GF-D8 (cell line): ENCODE data around the gene PHYHIPL.

Experiments used
- DNase-seq: peaks from one replicate; lab custom pipeline; 2025; lab: John Stamatoyannopoulos, UW

Gene PHYHIPL

GRCh38 chr10:59257224-59257623, 80.8 kb downstream of the PHYHIPL start:
- DNase-seq = no peak

GRCh38 chr10:59258890-59259289, 82.4 kb downstream of the PHYHIPL start:
- no peak for DNase-seq

DNA sequence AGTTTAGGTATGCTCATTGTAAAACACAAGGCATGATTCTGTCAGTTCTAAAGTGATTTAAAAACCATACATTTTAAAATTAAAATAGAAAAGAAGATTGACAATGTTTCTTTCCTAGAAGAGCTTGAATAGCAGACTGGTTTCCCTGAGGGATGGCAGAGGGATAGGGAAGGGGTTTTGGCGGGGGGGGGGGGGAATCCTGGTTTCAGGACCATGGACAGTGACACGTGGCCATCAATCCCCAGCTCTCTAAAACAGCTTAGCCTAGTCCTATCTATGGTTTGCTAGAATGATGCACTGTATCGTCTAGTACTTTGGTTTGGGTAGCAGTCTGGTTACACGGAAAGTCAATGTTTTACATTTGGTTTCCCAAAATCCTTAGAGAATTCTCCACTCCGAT, 88.7 kb downstream of the PHYHIPL start:
- DNase-seq = no peak

DNA sequence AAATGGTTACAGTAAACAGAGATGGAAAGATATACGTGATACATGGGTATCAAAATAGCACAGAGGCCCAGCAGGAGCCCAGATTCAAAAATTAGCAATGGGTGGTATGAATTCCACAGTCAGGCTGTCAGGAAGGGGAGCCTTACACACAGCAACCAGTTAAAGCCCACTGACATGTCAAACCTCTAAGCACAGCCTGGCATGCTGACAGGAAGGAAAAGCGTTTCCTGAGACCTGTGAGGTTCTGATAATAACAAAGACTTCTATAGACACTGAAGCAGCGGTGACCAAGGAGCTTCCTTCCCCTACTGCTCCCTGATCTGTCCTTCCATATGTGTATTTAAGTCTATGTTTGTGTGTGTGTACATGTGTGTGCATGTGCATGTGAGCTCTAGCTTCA, 89.9 kb downstream of the PHYHIPL start:
- no peak for DNase-seq

GRCh38 chr10:59268460-59268859, 92.0 kb downstream of the PHYHIPL start:
- no peak for DNase-seq

GRCh38 chr10:59269651-59270050, 93.2 kb downstream of the PHYHIPL start:
- DNase-seq = no peak

GRCh38 chr10:59270492-59270891, 94.0 kb downstream of the PHYHIPL start:
- DNase-seq = no peak

DNA sequence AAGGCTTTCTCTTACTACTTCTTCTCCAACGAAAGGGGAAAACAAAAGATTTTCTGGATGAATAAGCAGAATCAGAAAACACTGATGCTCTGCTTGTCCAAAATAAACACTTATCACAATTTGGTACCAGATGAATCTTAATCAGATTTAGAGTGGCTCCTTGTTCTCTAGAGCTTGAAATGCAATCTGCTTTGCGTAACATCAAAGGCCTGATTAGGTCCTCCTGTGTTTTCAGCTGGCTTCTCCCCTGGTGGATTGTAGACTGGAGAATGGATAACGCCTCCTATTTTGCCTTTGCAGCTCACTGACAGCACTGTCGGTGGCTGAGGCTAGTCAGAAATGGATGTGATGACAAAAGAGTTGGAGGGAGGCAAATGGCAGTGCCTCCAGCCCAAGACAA, 94.7 kb downstream of the PHYHIPL start:
- no peak for DNase-seq

GRCh38 chr10:59272061-59272460, 95.6 kb downstream of the PHYHIPL start:
- DNase-seq = no peak

DNA sequence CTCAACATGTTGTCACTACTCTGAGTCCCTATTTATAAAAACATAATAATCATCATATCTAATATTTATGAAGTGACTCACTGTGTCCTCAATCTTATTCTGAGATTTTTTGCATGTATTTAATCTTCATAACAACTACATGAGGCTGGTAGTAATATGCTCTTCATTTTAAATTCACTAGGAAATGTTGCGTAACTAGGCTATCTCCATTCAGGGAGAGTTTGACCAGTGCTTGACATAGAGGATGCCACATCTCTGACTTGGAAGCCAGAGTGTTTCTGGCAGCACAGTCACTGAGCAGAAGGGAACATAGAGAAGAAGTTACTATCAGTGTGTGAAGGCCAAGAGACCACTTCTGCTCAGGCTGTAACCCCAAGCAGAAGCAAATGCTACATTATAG, 97.0 kb downstream of the PHYHIPL start:
- no peak for DNase-seq

GRCh38 chr10:59276133-59276532, 99.7 kb downstream of the PHYHIPL start:
- DNase-seq = no peak

- DNase-seq = no peak
Observed at GRCh38 chr10:59276919-59277318, 100.5 kb downstream of the PHYHIPL start.

DNA sequence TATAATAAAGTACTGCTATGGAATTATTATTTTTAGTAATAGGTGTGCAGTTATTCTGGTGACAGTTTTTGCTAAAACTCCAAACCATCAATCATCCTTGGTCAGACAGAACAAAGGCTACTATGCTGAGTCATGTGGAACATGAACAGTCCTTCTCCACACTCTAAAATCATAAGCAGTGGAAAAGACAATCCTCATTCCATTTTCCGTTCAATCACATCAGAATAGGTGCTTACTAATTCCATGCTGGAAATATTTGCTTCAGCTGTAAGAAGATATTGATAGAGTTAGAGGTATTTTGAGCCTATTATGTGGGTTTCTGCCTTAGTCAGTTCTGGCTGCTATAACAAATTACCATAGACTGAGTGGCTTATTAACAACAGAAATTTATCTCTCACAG, 103.0 kb downstream of the PHYHIPL start:
- DNase-seq = no peak

- DNase-seq = no peak
Observed at GRCh38 chr10:59279991-59280505, 103.6 kb downstream of the PHYHIPL start.

GRCh38 chr10:59281861-59282260, 105.4 kb downstream of the PHYHIPL start:
- DNase-seq = no peak

GRCh38 chr10:59283456-59284091, 107.1 kb downstream of the PHYHIPL start:
- no peak for DNase-seq

GRCh38 chr10:59284118-59284975, 107.9 kb downstream of the PHYHIPL start:
- no peak for DNase-seq

DNA sequence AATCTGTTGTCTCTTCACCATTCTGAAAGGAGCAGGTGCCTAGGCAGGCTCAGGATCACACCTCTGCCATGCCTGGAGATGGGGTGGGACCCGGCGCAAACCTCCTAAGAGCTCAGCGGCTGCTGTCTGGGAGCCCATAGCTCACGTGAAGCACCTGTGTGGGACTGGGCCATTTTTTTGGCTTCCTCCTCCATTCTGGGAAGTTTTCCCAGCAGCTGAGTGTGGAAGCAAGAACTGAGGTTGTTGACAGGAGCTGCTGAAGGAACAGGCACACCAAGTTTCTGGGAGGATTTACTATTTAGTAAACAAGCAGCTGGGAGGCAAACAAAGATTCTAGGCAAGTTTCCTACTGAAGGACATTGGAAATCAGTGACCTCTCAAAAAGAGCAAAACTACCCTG, 108.6 kb downstream of the PHYHIPL start:
- no peak for DNase-seq

- no peak for DNase-seq
Observed at GRCh38 chr10:59285848-59286247, 109.4 kb downstream of the PHYHIPL start.

DNA sequence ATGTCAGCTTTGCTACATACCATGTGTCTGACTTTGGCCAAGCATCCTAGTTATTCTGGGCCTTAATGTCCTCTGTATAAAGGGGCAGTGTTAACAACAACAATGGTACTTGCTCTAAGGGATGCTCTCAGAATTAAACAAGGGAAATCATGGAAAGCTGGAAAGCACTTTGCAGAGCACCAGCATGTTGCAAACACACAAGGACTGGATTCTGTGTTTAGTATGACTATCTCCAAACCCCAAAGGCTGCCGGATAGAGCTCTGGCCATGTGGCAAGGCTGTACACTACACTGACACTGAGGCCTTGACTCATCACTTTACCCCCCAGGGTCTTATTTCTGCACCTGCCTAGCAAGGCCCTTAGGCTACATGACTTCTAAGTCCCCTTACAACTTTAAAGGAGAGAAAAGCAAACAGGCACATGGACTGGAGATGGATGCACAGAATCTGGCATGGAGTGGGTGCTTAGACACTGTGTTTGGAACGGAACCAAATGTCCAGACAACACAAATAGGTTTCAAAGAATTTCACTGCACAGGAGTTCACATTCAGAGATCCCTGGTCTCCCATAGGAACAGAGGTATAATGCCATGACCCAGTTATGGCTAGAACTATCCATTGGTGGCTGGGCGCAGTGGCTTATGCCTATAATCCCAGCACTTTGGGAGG, 111.3 kb downstream of the PHYHIPL start:
- DNase-seq = no peak

DNA sequence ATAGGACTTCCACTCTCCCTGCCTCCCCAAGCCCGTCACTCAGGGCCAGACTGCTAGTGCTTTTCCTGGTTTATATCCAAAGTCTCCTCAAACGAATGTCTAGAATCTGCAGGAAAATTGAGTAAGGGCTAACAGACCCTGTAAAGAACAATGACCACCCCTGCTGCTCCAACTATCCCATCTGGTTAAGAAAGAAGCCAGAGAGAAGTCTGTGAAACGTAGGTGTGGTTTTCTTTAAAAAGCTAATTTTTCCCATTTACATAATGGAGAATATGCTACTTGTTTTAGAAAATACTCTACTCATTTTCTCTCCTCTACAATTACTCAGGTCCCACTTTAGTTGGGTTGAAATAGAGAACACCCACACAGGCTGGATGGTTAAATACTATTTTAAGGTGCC, 113.4 kb downstream of the PHYHIPL start:
- DNase-seq = no peak

DNA sequence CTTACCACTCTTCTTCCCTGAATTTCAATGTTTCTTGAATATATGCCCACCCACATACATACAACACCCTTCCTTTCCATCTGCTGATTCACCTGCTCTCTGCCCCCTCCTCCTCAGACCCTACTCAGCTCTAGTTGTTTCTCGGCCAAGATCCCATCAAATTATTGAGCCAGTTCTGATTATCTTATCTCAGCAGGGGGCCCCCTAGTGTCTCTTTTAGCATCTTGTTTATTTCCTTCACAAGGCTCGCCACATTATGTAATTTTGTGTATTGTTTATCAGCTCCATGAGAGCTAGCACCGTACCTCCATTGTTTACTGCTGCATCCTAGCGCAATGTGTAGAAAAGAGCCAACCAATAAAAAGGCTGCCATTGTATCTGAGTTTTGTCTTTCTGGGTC, 114.0 kb downstream of the PHYHIPL start:
- DNase-seq = no peak
